ENCODE results near the gene NXPH2.
"Not testable (repeated sequence)": the region's sequence is repeated elsewhere in the genome, so short reads cannot be mapped to it uniquely, and the experiment has no call there.

The NXPH2 gene

DNA sequence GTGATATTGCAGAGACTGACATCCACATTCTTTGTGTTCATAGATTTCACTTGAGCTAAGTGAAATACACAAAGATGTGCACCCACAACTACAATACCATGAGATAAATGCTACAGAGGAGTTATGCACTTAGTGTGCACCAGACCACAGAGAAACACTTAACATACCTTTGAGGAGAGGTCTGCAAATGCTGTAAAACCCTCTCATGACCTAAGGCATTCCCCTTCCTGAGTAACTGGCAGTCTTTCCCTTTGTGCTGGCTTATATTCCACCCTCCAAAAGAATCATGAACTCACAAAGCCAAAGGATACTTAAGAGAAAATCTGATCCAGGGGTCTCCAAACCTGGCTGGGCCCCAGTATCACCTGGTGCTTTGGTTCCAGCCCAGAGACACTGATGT lies 16.2 kb downstream of the NXPH2 start:
- Histone ChIP-seq H3K27ac (ENCODE audit: insufficient read depth, low read length, poor library complexity, severe bottlenecking) (no peak overlapping the region), H3K4me1 (ENCODE audit: control insufficient read depth, insufficient read depth, low read length, poor library complexity, severe bottlenecking) (no peaks in the 10 kb centered on the region), H3K36me3 (ENCODE audit: control insufficient read depth, insufficient read depth, low read length) (no peaks in the 10 kb centered on the region), H3K9me3 (ENCODE audit: control insufficient read depth, low read length) (no peaks in the 10 kb centered on the region), H3K4me3 (ENCODE audit: insufficient read depth, low read depth, low read length, poor library complexity, severe bottlenecking) (no peak overlapping the region), H3K27me3 (replicated peaks; ENCODE audit: control insufficient read depth, insufficient read depth, low read length, poor library complexity, severe bottlenecking) (no peaks in the 10 kb centered on the region)
- DNase-seq: no peak

DNA sequence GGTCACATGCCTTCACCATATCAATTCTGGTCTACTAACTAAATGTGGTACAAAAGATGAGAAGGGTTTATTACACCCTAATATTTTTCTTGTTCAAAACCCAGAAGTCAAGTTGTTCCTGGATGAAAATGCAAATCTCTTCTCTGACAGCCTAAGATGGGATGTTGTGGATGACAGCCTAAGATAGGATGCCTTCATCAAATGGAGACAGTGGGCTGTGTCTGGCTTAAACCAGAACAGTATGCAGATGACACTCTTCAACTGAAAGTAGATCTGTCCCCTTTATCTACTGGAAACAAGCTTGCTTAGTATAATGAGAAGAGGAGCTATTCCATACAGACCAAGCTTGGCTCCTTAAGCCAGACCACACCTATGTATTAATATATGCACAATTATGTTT lies 17.7 kb downstream of the NXPH2 start:
- Histone ChIP-seq H3K27me3 (replicated peaks; ENCODE audit: control insufficient read depth, insufficient read depth, low read length, poor library complexity, severe bottlenecking) (no peaks in the 10 kb centered on the region), H3K4me1 (ENCODE audit: control insufficient read depth, insufficient read depth, low read length, poor library complexity, severe bottlenecking) (no peaks in the 10 kb centered on the region), H3K9me3 (ENCODE audit: control insufficient read depth, low read length) (no peaks in the 10 kb centered on the region), H3K27ac (ENCODE audit: insufficient read depth, low read length, poor library complexity, severe bottlenecking) (no peak overlapping the region), H3K36me3 (ENCODE audit: control insufficient read depth, insufficient read depth, low read length) (no peaks in the 10 kb centered on the region), H3K4me3 (ENCODE audit: insufficient read depth, low read depth, low read length, poor library complexity, severe bottlenecking) (no peak overlapping the region)
- no peak for DNase-seq

DNA sequence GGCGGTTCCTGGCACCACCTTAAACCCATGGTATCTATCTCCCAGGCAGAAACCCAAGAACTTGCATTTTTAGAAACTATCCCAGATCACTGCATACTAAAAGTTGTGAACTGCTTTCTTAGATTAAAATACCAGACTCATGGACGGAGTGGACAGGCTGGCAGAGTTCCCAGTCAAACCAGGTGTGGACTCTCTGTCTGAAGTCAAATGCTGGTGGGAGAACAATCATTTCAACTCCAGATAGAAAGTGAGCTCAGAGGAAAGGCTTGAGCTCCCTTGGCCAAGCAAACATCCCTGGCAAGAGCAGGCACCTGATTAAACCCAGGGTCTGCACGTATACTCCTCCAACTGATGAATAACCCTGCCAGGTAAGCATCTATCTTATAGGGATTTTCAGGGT lies 19.5 kb downstream of the NXPH2 start:
- no peaks in the 10 kb centered on the region for H3K9me3 ChIP-seq (ENCODE audit: control insufficient read depth, low read length)
- no peaks in the 10 kb centered on the region for H3K36me3 ChIP-seq (ENCODE audit: control insufficient read depth, insufficient read depth, low read length)
- no peak for DNase-seq
- no peaks in the 10 kb centered on the region for H3K27me3 ChIP-seq (replicated peaks; ENCODE audit: control insufficient read depth, insufficient read depth, low read length, poor library complexity, severe bottlenecking)
- H3K4me3 ChIP-seq (ENCODE audit: insufficient read depth, low read depth, low read length, poor library complexity, severe bottlenecking): no peak overlapping the region
- H3K27ac ChIP-seq (ENCODE audit: insufficient read depth, low read length, poor library complexity, severe bottlenecking): no peak overlapping the region
- H3K4me1 ChIP-seq (ENCODE audit: control insufficient read depth, insufficient read depth, low read length, poor library complexity, severe bottlenecking): no peaks in the 10 kb centered on the region

DNA sequence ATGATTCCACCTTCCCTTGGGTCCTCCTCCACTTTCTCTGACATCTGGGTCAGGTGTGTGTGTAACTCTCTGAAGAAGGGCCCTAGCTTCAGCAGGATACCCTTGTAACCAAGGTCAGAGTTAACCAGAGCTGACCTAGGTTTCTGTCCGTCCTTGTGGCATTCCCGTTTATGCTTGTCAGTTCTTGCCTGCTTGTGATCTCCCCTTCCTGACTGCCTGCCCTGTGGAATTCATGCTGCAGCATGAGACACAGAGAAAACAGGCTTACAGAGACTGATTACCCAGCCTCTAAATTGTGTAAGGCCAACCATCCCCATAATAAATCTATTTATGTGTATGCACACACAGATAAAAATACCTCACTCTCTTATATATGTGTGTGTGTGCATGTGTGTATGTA lies 22.8 kb downstream of the NXPH2 start:
- Histone ChIP-seq H3K4me1 (ENCODE audit: control insufficient read depth, insufficient read depth, low read length, poor library complexity, severe bottlenecking) (no peaks in the 10 kb centered on the region), H3K27ac (ENCODE audit: insufficient read depth, low read length, poor library complexity, severe bottlenecking) (no peak overlapping the region), H3K27me3 (replicated peaks; ENCODE audit: control insufficient read depth, insufficient read depth, low read length, poor library complexity, severe bottlenecking) (no peaks in the 10 kb centered on the region), H3K4me3 (ENCODE audit: insufficient read depth, low read depth, low read length, poor library complexity, severe bottlenecking) (no peak overlapping the region), H3K9me3 (ENCODE audit: control insufficient read depth, low read length) (no peaks in the 10 kb centered on the region), H3K36me3 (ENCODE audit: control insufficient read depth, insufficient read depth, low read length) (no peaks in the 10 kb centered on the region)
- DNase-seq: no peak

DNA sequence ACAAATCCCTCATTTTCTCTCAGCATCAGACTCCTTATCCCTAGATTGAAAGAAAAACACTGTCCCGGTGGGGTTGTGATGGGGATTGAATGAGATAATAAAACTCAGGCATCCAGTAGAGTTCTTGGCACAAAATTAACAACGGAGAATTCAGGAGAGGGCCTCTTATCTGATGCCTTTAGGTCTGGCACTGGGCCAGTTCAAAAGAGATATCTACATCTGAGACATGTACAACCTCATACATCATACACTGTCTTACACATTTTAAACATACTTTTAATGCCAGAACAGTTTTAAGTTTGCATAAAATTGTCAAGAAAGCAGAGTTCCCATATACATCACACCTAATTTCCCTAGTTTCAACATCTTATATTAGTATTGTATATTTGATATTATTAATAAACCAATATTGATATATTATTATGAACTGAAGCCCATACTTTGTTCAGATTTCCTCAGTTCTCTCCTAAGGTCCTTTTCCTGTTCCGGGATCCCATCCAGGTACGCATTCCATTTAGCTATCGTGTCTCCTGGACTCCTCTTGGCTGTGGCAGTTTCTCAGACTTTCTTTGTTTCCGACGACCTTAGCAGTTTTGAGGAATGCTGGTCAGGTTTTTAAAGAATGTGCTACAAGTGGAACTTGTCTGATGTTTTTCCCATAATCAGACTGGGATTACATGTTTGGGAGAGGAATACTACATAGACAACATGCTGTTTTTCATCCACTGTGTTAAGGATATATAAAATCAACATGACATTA lies 27.8 kb downstream of the NXPH2 start:
- no peaks in the 10 kb centered on the region for H3K4me1 ChIP-seq (ENCODE audit: control insufficient read depth, insufficient read depth, low read length, poor library complexity, severe bottlenecking)
- no peaks in the 10 kb centered on the region for H3K27me3 ChIP-seq (replicated peaks; ENCODE audit: control insufficient read depth, insufficient read depth, low read length, poor library complexity, severe bottlenecking)
- no peak overlapping the region for H3K27ac ChIP-seq (ENCODE audit: insufficient read depth, low read length, poor library complexity, severe bottlenecking)
- no peaks in the 10 kb centered on the region for H3K9me3 ChIP-seq (ENCODE audit: control insufficient read depth, low read length)
- no peak for DNase-seq
- H3K4me3 ChIP-seq (ENCODE audit: insufficient read depth, low read depth, low read length, poor library complexity, severe bottlenecking): no peak overlapping the region
- H3K36me3 ChIP-seq (ENCODE audit: control insufficient read depth, insufficient read depth, low read length): no peaks in the 10 kb centered on the region

DNA sequence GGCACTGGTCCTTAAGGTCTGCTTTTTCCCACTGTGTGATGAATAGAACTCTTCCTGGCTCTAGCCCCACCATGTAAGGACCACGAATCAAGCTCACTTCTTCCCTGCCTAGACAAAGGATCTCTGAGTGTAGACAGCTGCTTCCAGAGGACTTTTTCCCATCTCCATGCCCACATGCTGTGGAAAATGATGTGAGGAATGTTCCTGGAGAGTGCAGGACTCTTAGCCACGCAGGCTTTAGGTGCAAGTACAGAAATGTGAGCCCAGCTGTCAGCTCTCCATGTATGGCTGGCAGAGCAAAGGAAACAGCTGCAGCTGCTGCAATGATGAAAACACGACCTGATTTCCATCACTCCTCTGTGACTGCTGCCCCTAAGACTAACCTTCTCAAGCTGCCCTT lies 35.5 kb downstream of the NXPH2 start:
- Histone ChIP-seq H3K27ac (ENCODE audit: insufficient read depth, low read length, poor library complexity, severe bottlenecking) (no peak overlapping the region), H3K4me1 (ENCODE audit: control insufficient read depth, insufficient read depth, low read length, poor library complexity, severe bottlenecking) (no peaks in the 10 kb centered on the region), H3K9me3 (ENCODE audit: control insufficient read depth, low read length) (no peaks in the 10 kb centered on the region)

DNA sequence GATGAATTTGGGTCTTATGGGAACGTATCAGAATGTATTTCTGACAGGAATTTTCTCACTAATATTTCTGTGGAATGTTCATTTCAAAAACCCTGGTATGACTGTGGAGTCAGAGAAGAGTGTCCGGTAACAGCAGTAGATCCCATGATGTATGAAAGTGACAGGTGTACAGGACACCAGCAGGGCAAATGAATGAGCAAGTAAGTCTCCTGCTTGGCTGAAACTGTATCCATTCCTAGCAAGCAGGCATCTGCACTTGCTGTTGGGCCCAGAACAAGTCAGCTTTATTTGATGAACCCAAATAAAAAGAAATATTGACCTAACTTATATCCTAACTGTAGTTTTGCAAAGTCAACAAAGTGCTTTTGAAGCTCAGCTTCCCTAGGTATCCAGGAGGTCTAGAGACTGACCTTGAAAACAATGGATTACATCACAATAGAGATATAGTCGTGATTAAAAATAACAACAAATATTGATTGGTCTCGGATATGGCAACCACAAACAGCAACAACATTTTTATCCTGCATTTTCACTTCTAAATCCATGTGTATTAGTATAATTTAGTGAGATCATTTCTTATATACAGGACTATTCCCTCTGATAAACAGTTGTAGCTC lies 37.6 kb downstream of the NXPH2 start:
- no peak overlapping the region for H3K4me3 ChIP-seq (ENCODE audit: insufficient read depth, low read depth, low read length, poor library complexity, severe bottlenecking)
- H3K27ac ChIP-seq (ENCODE audit: insufficient read depth, low read length, poor library complexity, severe bottlenecking): no peak overlapping the region
- no peaks in the 10 kb centered on the region for H3K27me3 ChIP-seq (replicated peaks; ENCODE audit: control insufficient read depth, insufficient read depth, low read length, poor library complexity, severe bottlenecking)
- H3K4me1 ChIP-seq (ENCODE audit: control insufficient read depth, insufficient read depth, low read length, poor library complexity, severe bottlenecking): no peaks in the 10 kb centered on the region
- no peak for DNase-seq
- H3K36me3 ChIP-seq (ENCODE audit: control insufficient read depth, insufficient read depth, low read length): no peaks in the 10 kb centered on the region
- H3K9me3 ChIP-seq (ENCODE audit: control insufficient read depth, low read length): no peaks in the 10 kb centered on the region

More for the DNA sequence above, 35.5 kb downstream of the NXPH2 start:
- Histone ChIP-seq H3K4me3 (ENCODE audit: insufficient read depth, low read depth, low read length, poor library complexity, severe bottlenecking) (no peak overlapping the region), H3K27me3 (replicated peaks; ENCODE audit: control insufficient read depth, insufficient read depth, low read length, poor library complexity, severe bottlenecking) (no peaks in the 10 kb centered on the region), H3K36me3 (ENCODE audit: control insufficient read depth, insufficient read depth, low read length) (no peaks in the 10 kb centered on the region)
- DNase-seq: no peak

DNA sequence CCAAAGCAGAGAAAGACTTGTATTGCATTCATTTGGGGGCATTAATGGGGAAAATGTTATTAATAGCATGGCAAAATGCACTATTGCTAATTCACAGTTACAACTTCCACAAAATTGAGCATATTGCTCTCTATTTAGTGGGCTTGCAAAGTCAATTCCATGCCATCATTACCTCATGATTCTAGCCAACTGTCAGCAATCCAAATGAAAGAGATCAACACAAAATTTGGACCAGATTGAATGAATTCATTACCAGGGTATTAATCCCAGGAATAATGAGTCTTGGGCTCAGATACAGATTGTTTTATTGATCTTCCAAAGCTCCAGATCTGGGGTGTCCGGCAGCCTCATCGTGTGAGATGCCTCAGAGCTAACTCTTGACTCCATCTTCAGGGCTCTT lies 38.3 kb downstream of the NXPH2 start:
- Histone ChIP-seq H3K36me3 (ENCODE audit: control insufficient read depth, insufficient read depth, low read length) (no peaks in the 10 kb centered on the region), H3K4me1 (ENCODE audit: control insufficient read depth, insufficient read depth, low read length, poor library complexity, severe bottlenecking) (no peaks in the 10 kb centered on the region), H3K9me3 (ENCODE audit: control insufficient read depth, low read length) (no peaks in the 10 kb centered on the region), H3K4me3 (ENCODE audit: insufficient read depth, low read depth, low read length, poor library complexity, severe bottlenecking) (no peak overlapping the region), H3K27ac (ENCODE audit: insufficient read depth, low read length, poor library complexity, severe bottlenecking) (no peak overlapping the region), H3K27me3 (replicated peaks; ENCODE audit: control insufficient read depth, insufficient read depth, low read length, poor library complexity, severe bottlenecking) (no peaks in the 10 kb centered on the region)
- DNase-seq: no peak

DNA sequence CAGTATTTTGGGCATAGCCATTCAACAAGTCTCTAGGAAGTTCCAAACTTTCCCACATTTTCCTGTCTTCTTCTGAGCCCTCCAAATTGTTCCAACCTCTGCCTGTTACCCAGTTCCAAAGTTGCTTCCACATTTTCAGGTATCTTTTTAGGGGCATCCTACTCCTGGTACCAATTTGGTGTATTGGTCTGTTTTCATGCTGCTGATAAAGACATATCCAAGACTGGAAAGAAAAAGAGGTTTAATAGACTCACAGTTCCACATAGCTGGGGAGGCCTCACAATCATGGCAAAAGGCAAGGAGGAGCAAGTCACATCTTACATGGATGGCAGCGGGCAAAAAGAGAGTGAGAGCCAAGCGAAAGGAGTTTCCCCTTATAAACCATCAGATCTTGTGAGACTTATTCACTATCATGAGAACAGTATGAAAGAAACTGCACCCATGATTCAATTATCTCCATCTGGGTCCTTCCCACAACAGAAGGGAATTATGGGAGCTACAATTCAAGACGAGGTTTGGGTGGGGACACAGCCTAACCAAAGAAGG lies 43.1 kb downstream of the NXPH2 start:
- not testable (repeated sequence) for H3K27ac ChIP-seq (ENCODE audit: insufficient read depth, low read length, poor library complexity, severe bottlenecking); H3K4me1 ChIP-seq (ENCODE audit: control insufficient read depth, insufficient read depth, low read length, poor library complexity, severe bottlenecking); DNase-seq; H3K4me3 ChIP-seq (ENCODE audit: insufficient read depth, low read depth, low read length, poor library complexity, severe bottlenecking); H3K9me3 ChIP-seq (ENCODE audit: control insufficient read depth, low read length); H3K27me3 ChIP-seq (replicated peaks; ENCODE audit: control insufficient read depth, insufficient read depth, low read length, poor library complexity, severe bottlenecking); H3K36me3 ChIP-seq (ENCODE audit: control insufficient read depth, insufficient read depth, low read length)

DNA sequence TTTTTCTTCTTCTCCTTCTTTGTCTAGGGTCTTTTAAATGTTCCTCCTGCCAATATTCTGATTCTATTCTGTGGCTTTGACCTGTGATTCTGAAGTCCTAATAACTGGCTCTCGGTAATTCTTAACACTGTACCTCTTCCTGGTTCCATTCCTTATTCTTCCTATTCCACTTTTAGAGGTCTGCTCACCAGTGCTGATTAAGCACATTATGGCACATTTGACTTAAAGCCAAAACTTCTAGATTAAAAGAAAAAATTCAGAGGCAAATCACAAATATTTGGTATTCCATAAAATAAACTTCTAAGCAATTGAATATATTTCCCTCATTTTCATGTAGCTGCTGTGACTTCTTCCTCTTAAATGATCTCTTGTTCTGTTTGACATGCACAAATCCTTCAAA lies 47.5 kb downstream of the NXPH2 start:
- DNase-seq: no peak
- H3K4me1 ChIP-seq (ENCODE audit: control insufficient read depth, insufficient read depth, low read length, poor library complexity, severe bottlenecking): no peaks in the 10 kb centered on the region
- H3K4me3 ChIP-seq (ENCODE audit: insufficient read depth, low read depth, low read length, poor library complexity, severe bottlenecking): no peak overlapping the region
- H3K36me3 ChIP-seq (ENCODE audit: control insufficient read depth, insufficient read depth, low read length): no peaks in the 10 kb centered on the region
- H3K27ac ChIP-seq (ENCODE audit: insufficient read depth, low read length, poor library complexity, severe bottlenecking): no peak overlapping the region
- H3K9me3 ChIP-seq (ENCODE audit: control insufficient read depth, low read length): no peaks in the 10 kb centered on the region
- no peaks in the 10 kb centered on the region for H3K27me3 ChIP-seq (replicated peaks; ENCODE audit: control insufficient read depth, insufficient read depth, low read length, poor library complexity, severe bottlenecking)

All from effector memory CD4-positive, alpha-beta T cell (primary cell).